Measurements from ENCODE around the gene ZDHHC14.
"Not testable (repeated sequence)": the region's sequence is repeated elsewhere in the genome, so short reads cannot be mapped to it uniquely, and the experiment has no call there.

Gene ZDHHC14

DNA sequence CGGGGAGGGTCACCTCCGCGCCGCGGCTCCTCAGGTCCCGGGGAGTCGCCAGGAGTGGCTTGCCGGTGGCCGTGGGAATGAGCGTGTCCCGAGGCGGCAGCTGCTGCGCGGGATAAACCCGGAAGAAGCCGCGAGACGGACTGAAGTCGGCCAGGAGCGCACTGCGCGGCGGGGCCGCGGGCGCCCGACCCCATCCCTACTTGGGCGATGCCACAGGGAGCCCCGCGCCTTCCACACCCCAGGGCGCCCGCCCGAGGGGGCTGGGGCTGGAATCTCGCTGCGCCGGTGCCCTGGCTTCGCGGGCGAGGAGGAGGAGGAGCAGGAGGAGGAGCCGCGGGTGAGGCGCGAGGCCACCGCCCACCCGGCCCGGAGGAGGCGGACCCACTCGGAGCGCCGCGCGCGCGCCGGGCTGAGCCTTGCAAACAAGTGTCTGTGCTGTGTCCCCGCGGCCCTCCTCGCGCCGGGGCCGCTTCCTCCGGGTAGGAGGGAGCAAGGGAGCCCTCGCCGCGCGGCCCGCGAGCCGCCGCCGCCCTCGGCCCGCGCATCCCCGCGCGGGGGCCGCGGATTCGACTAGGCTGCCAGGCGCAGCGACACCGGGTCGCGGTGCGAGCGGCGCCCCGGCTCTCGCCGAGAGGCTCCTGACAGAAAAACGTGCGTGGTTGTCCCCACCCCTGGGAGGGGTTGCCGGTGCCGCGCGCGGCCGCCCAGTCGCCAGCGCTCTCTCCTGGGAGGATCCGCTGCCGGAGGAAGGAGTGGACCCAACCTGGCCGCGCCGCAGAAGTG is at the start of gene ZDHHC14:
ZDHHC14 (plus strand) TSS at position 412 of the 783 bp plus-strand sequence.
- DNase-seq (ENCODE audit: low read depth in 3 of 3): peak; percentile 70 to 91 (median 79)

GRCh38 chr6:157332813-157333212 is 48.2 kb upstream of the ZDHHC14 start:
- no peak for DNase-seq (ENCODE audit: low read depth in 3 of 3)

GRCh38 chr6:157333537-157333936 is 47.5 kb upstream of the ZDHHC14 start:
- DNase-seq (ENCODE audit: low read depth in 3 of 3): no peak

- DNase-seq (ENCODE audit: low read depth in 3 of 3): no peak
Observed at GRCh38 chr6:157333956-157334355, 47.0 kb upstream of the ZDHHC14 start.

- DNase-seq (ENCODE audit: low read depth in 3 of 3): no peak
Observed at GRCh38 chr6:157335829-157336228, 45.2 kb upstream of the ZDHHC14 start.

- DNase-seq (ENCODE audit: low read depth in 3 of 3): not testable (repeated sequence)
Observed at GRCh38 chr6:157337276-157337675, 43.7 kb upstream of the ZDHHC14 start.

DNA sequence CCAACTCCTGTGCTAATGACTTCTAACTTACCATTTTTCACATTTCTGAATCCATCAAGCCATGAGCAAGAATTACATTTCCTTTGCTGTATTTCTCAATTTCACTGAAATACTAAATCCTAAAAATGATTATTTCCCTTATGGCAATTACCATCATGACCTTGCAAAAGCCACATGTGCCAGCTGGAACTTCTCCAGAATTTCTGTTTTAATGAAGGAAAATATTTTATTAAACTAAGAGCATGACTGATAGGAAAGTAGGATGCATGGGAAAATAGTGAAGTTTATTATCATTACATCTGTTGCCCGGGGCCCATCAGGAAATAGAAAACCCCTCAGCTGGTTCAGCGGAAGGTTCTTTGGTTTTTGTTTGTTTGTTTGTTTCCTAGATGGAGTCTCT is 43.2 kb upstream of the ZDHHC14 start:
- DNase-seq (ENCODE audit: low read depth in 3 of 3): no peak

- no peak for DNase-seq (ENCODE audit: low read depth in 3 of 3)
Observed at GRCh38 chr6:157339432-157339831, 41.6 kb upstream of the ZDHHC14 start.

DNA sequence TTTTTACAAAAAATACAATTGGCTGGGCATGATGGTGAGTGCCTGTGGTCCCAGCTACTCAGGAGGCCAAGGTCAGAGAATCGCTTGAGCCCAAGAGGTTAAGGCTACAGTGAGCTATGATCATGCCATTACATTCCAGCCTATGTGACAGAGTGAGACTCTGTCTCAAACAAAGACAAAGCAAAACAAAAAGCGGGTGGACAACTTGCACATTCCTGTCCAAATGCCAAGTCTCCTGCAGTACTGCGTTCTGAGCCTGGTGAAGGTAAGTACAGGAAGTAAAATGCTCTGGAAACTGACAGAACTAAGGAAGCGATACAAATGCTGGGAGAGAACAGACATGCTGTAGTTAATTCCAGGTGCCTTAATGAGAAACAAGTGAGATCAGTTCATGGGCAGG is 37.3 kb upstream of the ZDHHC14 start:
- no peak for DNase-seq (ENCODE audit: low read depth in 3 of 3)

GRCh38 chr6:157346373-157346772 is 34.6 kb upstream of the ZDHHC14 start:
- DNase-seq (ENCODE audit: low read depth in 3 of 3): no peak

- DNase-seq (ENCODE audit: low read depth in 3 of 3): no peak
Observed at GRCh38 chr6:157358287-157358686, 22.7 kb upstream of the ZDHHC14 start.

- no peak for DNase-seq (ENCODE audit: low read depth in 3 of 3)
Observed at GRCh38 chr6:157361886-157362285, 19.1 kb upstream of the ZDHHC14 start.

DNA sequence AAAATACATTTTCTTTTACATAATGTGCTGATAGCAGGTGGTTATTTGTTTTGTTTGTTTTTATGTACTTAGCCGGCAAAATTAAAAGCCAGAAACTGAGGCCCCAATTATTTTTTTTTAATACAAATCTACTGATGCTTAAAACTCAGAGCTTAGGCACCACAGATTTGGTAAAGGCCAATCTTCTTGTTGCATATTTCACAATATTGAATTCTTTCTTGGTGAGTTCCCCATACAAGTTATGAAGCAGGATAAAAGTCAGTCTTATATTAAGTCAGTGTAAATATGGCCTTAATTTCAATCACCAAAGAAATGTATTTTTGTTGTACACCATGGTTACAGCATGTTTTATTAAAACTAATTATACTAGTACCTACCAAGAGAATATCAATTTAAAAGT is 16.3 kb upstream of the ZDHHC14 start:
- DNase-seq (ENCODE audit: low read depth in 3 of 3): no peak

DNA sequence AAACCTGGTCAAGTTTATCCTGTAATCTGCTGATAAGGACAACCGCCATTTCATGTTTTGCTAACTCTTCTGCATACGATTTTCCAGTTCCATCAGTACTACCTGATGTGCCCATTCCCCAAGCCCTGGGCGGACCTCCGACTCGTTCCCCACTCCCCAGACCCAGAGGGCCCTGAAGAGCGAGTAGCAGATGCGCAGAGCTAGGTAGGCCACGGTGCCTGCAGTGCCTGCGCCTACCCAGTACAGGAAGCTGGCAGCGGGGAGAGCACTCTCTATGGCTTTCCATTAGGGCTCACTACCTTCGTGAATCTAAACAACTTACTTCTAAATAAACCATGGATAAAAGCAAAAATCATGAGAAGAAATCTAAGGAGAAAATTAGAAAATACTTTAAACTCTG is 14.3 kb upstream of the ZDHHC14 start:
- no peak for DNase-seq (ENCODE audit: low read depth in 3 of 3)

DNA sequence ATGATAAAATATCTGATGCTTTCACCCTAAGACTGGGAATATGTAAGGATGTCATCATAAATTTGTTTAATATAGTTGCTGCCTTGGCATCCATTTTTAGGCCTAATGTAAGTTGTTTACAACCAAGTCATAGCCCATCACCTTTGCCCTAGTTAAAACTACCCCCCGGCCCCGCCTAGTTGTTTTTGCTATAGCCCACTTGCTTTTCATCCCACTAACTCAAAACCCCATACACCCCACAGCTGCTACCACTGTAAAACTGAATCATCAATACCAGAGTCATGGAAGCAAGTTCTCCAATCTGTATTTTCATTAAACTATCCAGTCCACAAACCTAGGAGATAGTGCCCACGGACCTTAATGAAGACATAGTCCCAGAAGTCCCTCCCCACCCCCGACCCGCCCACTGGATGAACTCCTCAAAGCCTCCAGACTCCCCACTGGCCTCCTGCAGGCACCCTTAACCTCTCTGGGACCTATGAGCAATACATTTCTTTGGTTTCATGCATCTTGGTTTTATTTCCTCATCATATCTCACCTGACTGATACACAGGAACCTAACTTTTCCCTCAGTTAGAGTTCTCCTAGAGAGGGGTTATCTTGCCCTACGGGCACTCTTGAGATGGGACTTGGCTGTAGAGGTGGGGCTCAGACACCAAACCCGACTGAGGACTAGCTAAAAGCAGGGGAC is 12.5 kb upstream of the ZDHHC14 start:
- no peak for DNase-seq (ENCODE audit: low read depth in 3 of 3)

- DNase-seq (ENCODE audit: low read depth in 3 of 3): no peak
Observed at GRCh38 chr6:157370755-157371154, 10.2 kb upstream of the ZDHHC14 start.

DNA sequence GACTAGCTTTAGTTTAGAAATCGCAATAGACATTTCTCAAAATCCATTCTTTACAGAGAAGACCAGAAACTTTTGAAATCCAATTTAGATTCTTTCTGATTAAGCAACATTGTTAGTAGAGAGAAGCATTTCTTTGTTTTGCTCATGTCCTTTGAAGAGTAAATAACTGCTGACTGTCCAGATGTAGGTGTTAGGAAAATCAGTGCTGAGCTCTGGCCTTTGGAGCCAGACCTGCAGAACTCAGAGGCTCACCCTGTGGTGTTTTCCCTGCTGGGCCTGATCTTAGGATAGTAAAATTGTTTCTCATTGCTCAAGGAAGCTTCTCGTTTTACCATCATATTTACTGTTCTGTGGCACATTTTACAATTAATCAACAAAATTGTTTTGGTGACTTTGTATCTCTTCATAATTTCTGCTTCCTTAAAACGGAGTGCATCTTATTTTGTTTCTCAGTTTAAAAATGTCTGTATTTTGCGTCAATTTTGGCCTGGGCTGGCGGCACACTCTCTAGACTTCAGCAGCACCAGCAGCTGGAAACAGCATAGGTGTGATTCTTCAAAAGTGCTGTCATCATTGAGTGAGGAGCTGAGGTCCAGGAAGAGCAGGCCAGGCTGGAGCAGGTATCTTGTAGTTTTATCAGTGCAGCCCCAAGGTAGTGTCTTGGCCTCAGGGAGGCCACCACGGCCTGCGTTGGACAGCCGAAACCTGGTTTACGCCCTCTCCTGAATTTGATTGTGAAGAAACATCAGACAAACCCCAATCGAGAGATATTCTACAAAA is 8.3 kb upstream of the ZDHHC14 start:
- no peak for DNase-seq (ENCODE audit: low read depth in 3 of 3)

- DNase-seq (ENCODE audit: low read depth in 3 of 3): no peak
Observed at GRCh38 chr6:157374889-157375443, 6.0 kb upstream of the ZDHHC14 start.

DNA sequence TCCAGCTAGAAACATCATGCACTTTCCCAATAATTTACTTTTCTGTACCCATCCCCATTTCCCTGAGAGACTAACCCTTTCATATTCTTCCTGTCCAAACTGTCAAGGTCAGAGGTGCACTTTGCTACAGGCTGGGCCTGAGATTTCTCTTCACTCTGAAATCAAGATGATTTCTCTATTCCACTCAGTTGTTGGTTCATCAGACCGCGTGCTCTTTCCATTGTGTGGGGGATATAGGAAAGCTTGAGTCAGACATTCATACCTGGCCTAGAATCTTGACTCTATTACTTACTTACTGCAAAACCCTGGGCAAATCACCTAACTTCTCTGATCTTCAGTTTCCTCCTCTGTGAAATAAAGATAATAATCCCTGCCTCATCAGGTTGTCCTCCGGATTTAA is 4.7 kb upstream of the ZDHHC14 start:
- DNase-seq (ENCODE audit: low read depth in 3 of 3): peak in 1 of 3 experiments; percentile 25

DNA sequence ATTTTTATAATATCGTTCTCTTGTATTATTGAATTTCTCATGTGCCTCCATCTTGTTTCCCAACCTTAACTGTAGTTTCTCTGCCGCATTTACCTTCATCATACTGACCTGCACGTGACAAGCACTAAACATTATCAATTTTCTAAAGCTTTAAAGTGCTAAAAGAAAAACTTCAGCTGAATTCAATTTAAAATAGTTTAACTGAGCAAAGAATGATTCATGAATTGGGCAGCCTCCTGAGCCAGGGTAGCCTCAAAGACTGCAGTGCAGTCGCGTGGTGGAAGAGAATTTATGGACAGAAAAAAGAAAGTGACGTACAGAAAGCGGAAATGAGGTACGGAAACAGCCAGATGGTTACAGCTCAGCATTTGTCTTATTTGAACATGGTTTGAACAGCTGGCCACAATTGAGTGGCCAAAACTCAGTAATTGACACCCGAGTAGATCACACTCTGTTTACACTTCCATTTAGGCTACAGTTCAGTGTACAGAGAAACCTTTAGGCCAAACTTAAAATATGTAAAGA is 4.2 kb upstream of the ZDHHC14 start:
- no peak for DNase-seq (ENCODE audit: low read depth in 3 of 3)

- peak; percentile 72 to 87 (median 79) for DNase-seq (ENCODE audit: low read depth in 3 of 3)
Observed at GRCh38 chr6:157379656-157380457, 1.1 kb upstream of the ZDHHC14 start.

All from stimulated activated CD4-positive, alpha-beta T cell treated with anti-CD3 and anti-CD28 coated beads, TNF-alpha, amount 100 ng/mL, for 24 hours (primary cell).